Measurements from ENCODE around the gene SH3PXD2B.

DNA sequence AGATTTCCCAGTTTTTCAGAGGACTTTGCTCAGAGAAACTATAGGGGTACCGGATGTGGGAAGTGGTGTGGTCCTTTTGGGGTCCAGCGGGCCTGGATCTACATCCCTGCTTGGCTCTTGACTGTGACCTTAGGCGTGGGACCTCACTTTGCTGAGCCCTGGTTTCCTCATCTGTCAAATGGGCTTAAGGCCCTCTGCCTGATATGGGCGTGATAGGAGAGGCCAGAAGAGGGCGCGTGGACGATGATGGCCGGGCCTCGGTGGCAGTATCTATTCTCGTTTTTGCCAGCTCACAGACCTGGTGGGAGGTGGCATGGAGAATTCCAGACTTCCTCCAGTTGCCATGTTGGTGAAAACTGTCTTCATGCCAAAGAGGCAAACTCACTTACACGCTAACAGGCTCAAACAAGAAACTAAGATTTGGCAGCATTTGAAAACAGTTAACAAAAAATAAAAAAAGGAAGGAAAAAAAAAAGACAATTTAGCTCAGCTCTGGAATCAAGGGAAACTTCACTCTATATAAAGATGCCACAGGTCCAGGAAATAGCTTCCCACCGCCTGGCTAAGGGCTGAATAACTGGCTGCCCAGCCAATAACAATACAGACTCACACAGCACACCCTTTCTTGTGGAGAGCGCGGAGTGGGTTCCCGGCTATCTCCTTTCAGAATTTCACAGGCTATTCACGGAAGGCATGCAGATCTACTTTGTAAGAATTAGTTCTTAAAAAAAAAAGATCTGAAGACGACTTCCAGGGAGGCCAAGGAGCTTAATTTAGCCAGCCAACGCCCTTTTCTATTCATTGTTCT is 1.7 kb downstream of the SH3PXD2B start:
- TF ChIP-seq POLR2AphosphoS5 (IDR thresholded peaks at IDR 0.05; ENCODE audit: low read depth, low read length) (no peak), POLR2A (IDR thresholded peaks at IDR 0.05; ENCODE audit: low read depth, low read length) (no peak)

All from GM12892 (cell line).